ENCODE measurements around the gene ELSPBP1. TPM values are rescaled to one million over a fixed set of nuclear protein-coding genes. Genes with fewer than 3 reads are reported as not detected.

Gene ELSPBP1
- total RNA-seq, 2 donors from 2014 or later = not detected

DNA sequence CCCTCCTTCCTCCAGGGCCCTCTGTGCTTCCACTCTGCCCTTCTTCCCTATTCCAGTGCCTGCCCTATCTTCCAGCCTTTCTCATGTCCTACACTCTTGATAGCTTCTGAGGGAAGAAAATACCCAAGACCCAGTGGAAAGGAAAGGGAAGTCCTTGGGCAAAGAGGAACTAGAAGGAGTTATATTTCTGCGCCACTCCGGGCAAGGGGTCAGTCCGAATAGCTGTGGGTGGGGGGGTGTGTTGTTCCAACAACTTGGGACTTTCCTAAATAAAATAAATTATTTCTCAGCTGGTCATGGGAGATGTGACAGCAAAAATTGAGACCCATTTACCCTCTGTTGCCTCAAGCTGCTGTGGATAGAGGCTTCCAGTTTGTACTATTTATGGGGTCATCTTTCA, 26.3 kb downstream of the ELSPBP1 start:
- WGBS, 2 experiments (ENCODE audit: insufficient coverage in 1 of 2, insufficient read length in 1 of 2) = 86% methylated on average over 3 of the region's 3 CpGs; no CpG with 5 or more reads in 1 of the 2 experiments
- no peak overlapping the region for H3K4me3 Mint-ChIP-seq
- Histone ChIP-seq H3K27me3 (ENCODE audit: control insufficient read depth, insufficient read depth, low read length, poor library complexity, severe bottlenecking) (peaks cover 5% of the 10 kb centered on the region), H3K36me3 (ENCODE audit: control insufficient read depth, insufficient read depth, low read length) (no peaks in the 10 kb centered on the region), H3K4me1 (ENCODE audit: control insufficient read depth, insufficient read depth, low read length) (no peaks in the 10 kb centered on the region), H3K4me3 (ENCODE audit: low read length) (no peak overlapping the region), H3K9ac (ENCODE audit: extremely low read depth, low read length, poor library complexity, severe bottlenecking) (no peak overlapping the region), H3K27ac (ENCODE audit: low read depth, low read length) (no peak overlapping the region), H3K9me3 (ENCODE audit: control insufficient read depth, low read length) (no peaks in the 10 kb centered on the region)
- no peak for TF ChIP-seq CTCF (conservative IDR thresholded peaks at IDR 0.05)
- H3K36me3 Mint-ChIP-seq (ENCODE audit: low read depth) = no peaks in the 10 kb centered on the region
- H3K27me3 Mint-ChIP-seq (ENCODE audit: insufficient read depth) = peaks cover 72% of the 10 kb centered on the region
- no peak for DNase-seq
- no peaks in the 10 kb centered on the region for H3K9me3 Mint-ChIP-seq
- no peaks in the 10 kb centered on the region for H3K4me1 Mint-ChIP-seq
- H3K27ac Mint-ChIP-seq = no peak overlapping the region

DNA sequence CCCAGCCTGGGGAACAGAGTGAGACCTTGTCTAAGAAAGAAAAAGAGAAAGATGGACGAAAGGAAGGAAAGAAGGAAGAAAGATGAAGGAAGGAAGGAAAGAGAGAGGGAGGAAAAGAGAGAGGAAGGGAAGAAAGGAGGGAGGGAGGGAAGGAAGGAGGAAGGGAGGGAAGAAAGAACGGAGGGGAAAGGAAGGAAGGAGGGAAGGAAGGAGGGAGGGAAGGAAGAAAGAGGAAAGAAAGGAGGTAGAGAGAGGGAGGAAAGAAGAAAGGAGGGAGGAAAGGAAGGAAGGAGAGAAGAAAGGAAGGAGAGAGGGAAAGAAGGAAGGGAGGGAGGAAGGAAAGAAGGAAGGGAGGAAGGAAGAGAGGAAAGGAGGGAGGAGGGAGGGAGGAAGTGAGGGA, 28.6 kb downstream of the ELSPBP1 start:
- H3K27ac ChIP-seq (ENCODE audit: low read depth, low read length) = no peak overlapping the region
- no peaks in the 10 kb centered on the region for H3K9me3 ChIP-seq (ENCODE audit: control insufficient read depth, low read length)
- H3K27me3 ChIP-seq (ENCODE audit: control insufficient read depth, insufficient read depth, low read length, poor library complexity, severe bottlenecking) = no peaks in the 10 kb centered on the region
- Mint-ChIP-seq H3K27me3 (ENCODE audit: insufficient read depth) (peaks cover 60% of the 10 kb centered on the region), H3K9me3 (no peaks in the 10 kb centered on the region), H3K4me3 (no peak overlapping the region), H3K36me3 (ENCODE audit: low read depth) (no peaks in the 10 kb centered on the region), H3K4me1 (no peaks in the 10 kb centered on the region), H3K27ac (no peak overlapping the region)
- TF ChIP-seq CTCF (conservative IDR thresholded peaks at IDR 0.05) = no peak
- DNase-seq = no peak
- no peaks in the 10 kb centered on the region for H3K36me3 ChIP-seq (ENCODE audit: control insufficient read depth, insufficient read depth, low read length)
- 72 to 84% methylated on average over 2 of the region's 2 CpGs for WGBS, 2 experiments (ENCODE audit: insufficient coverage in 1 of 2, insufficient read length in 1 of 2)
- no peak overlapping the region for H3K4me3 ChIP-seq (ENCODE audit: low read length)
- no peaks in the 10 kb centered on the region for H3K4me1 ChIP-seq (ENCODE audit: control insufficient read depth, insufficient read depth, low read length)
- H3K9ac ChIP-seq (ENCODE audit: extremely low read depth, low read length, poor library complexity, severe bottlenecking) = no peak overlapping the region

GRCh38 chr19:48023518-48023917, 29.1 kb downstream of the ELSPBP1 start:
- TF ChIP-seq CTCF (conservative IDR thresholded peaks at IDR 0.05) = no peak
- H3K27ac ChIP-seq (ENCODE audit: low read depth, low read length) = no peak overlapping the region
- H3K36me3 Mint-ChIP-seq (ENCODE audit: low read depth) = no peaks in the 10 kb centered on the region
- no peak overlapping the region for H3K27ac Mint-ChIP-seq
- H3K27me3 Mint-ChIP-seq (ENCODE audit: insufficient read depth) = peaks cover 55% of the 10 kb centered on the region
- no peaks in the 10 kb centered on the region for H3K4me1 Mint-ChIP-seq
- 79% methylated on average over 3 of the region's 3 CpGs; no CpG with 5 or more reads in 1 of the 2 experiments for WGBS, 2 experiments (ENCODE audit: insufficient coverage in 1 of 2, insufficient read length in 1 of 2)
- no peaks in the 10 kb centered on the region for H3K4me1 ChIP-seq (ENCODE audit: control insufficient read depth, insufficient read depth, low read length)
- no peaks in the 10 kb centered on the region for H3K27me3 ChIP-seq (ENCODE audit: control insufficient read depth, insufficient read depth, low read length, poor library complexity, severe bottlenecking)
- no peak overlapping the region for H3K4me3 Mint-ChIP-seq
- no peak for DNase-seq
- no peaks in the 10 kb centered on the region for H3K36me3 ChIP-seq (ENCODE audit: control insufficient read depth, insufficient read depth, low read length)
- no peak overlapping the region for H3K4me3 ChIP-seq (ENCODE audit: low read length)
- no peaks in the 10 kb centered on the region for H3K9me3 Mint-ChIP-seq
- H3K9ac ChIP-seq (ENCODE audit: extremely low read depth, low read length, poor library complexity, severe bottlenecking) = no peak overlapping the region
- no peaks in the 10 kb centered on the region for H3K9me3 ChIP-seq (ENCODE audit: control insufficient read depth, low read length)

All from endodermal cell (in vitro differentiated cells).